GM23338 (cell line): ENCODE data around the gene DOK7.

Experiments
- EZH2phosphoT487 ChIP-seq: fragments of 200-600 bp; sonication (generic); IDR thresholded peaks from one replicate; pipeline ENCODE4 v1.8.1; 2018; ENCODE audit warnings: antibody characterized with exemption; ENCODE audit not compliant: unreplicated experiment
- ZNF331 ChIP-seq: fragments of 250-450 bp; sonication (Bioruptor Pico); IDR thresholded peaks from 2 replicates; pipeline ENCODE4 v1.5.0; 2020; ENCODE audit warnings: low read depth, mild to moderate bottlenecking, moderate library complexity

DNA sequence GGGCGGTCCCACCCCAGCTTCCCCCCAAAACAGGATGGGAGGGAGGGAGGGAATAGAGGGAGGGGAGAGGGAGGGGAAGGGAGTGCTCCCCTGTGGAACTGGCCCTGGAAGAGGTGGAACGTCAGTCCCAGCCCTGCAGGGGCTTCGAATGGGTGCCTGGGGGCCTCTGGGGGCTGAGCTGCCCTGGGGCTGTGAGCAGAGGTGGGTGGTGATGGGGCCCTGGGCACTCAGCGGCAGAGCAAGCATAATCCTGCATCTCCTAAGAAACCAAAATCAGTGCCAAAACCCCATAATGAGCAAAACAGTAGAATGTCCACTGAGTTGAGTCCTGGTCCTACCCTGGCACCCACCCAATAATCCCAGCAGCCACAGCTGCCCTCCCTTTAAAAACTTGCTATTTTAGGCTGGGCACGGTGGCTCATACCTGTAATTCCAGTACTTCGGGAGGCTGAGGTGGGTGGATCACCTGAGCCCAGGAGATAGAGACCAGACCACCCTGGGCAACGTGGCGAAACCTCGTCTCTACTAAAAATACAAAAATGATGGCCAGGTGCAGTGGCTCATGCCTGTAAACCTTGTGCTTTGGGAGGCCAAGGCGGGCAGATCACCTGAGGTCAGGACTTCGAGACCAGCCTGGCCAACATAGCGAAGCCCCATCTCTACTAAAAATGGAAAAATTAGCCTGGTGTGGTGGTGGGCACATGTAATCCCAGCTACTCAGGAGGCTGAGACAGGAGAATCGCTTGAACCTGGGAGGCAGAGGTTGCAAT lies 11.1 kb downstream of the DOK7 start:
- no peak for TF ChIP-seq EZH2phosphoT487
- TF ChIP-seq ZNF331 (CRISPR knock-in tag) = no peak
